GM23338 (cell line): Measurements from ENCODE around the gene PGAP3. TPM values are rescaled to one million over a fixed set of nuclear protein-coding genes. Genes with fewer than 3 reads are reported as not detected.

Experiments used
- ATAC-seq: fragments of 200-7000 bp; cut with Tn5 transposase; 3 replicates; pipeline ENCODE4 v1.9.1; 2020
- DNase-seq: peaks from one replicate; pipeline ENCODE4 v3.0.0-alpha.2; 2015; ENCODE audit warnings: low spot score
- H2AFZ ChIP-seq: fragments of 200-600 bp; sonication (generic); 2 replicates; pipeline ENCODE4 v1.8.0; 2016; ENCODE audit warnings: antibody characterized with exemption, mild to moderate bottlenecking, moderate library complexity
- H3F3A ChIP-seq: fragments of 200-600 bp; sonication (generic); replicated peaks from 2 replicates; pipeline ENCODE4 v1.8.0; 2017; ENCODE audit warnings: antibody characterized with exemption, mixed run types, low read depth
- H3K27ac ChIP-seq: fragments of 200-600 bp; sonication (generic); 2 replicates; pipeline ENCODE4 v1.6.1; 2016; ENCODE audit warnings: low read depth
- H3K27me3 ChIP-seq: fragments of 200-600 bp; sonication (generic); 2 replicates; pipeline ENCODE4 v1.8.0; 2016; ENCODE audit warnings: mild to moderate bottlenecking, mixed run types, moderate library complexity; ENCODE audit not compliant: insufficient read depth
- H3K36me3 ChIP-seq: fragments of 200-600 bp; sonication (generic); 2 replicates; pipeline ENCODE4 v1.8.0; 2016; ENCODE audit warnings: mild to moderate bottlenecking; ENCODE audit not compliant: insufficient read depth
- H3K4me1 ChIP-seq: fragments of 200-600 bp; sonication (generic); 2 replicates; pipeline ENCODE4 v1.8.0; 2016; ENCODE audit warnings: mild to moderate bottlenecking, moderate library complexity; ENCODE audit not compliant: insufficient read depth
- H3K4me2 ChIP-seq: fragments of 200-600 bp; sonication (generic); 2 replicates; pipeline ENCODE4 v1.7.1; 2017; ENCODE audit warnings: mixed run types
- H3K4me3 ChIP-seq: fragments of 200-600 bp; sonication (generic); 2 replicates; pipeline ENCODE4 v1.6.1; 2016; ENCODE audit warnings: mixed run types
- H3K79me2 ChIP-seq: fragments of 200-600 bp; sonication (generic); replicated peaks from 2 replicates; pipeline ENCODE4 v1.8.0; 2017; ENCODE audit warnings: mild to moderate bottlenecking; ENCODE audit not compliant: insufficient read depth
- H3K9me2 ChIP-seq: fragments of 200-600 bp; sonication (generic); 2 replicates; pipeline ENCODE4 v1.8.0; 2017; ENCODE audit not compliant: insufficient read depth
- H4K20me1 ChIP-seq: fragments of 200-600 bp; sonication (generic); replicated peaks from 2 replicates; pipeline ENCODE4 v1.8.0; 2017; ENCODE audit warnings: mild to moderate bottlenecking; ENCODE audit not compliant: insufficient read depth
- H3K27ac Mint-ChIP-seq: 2 replicates; pipeline ENCODE4 v1.8.0; 2020; ENCODE audit warnings: inconsistent platforms, mild to moderate bottlenecking, moderate library complexity, mixed read lengths
- H3K27me3 Mint-ChIP-seq: 3 replicates; pipeline ENCODE4 v1.8.0; 2022; ENCODE audit warnings: low read depth, mild to moderate bottlenecking, moderate library complexity, mixed read lengths, inconsistent platforms; ENCODE audit not compliant: insufficient read depth, poor library complexity
- H3K36me3 Mint-ChIP-seq: 3 replicates; pipeline ENCODE4 v1.8.0; 2021; ENCODE audit warnings: low read depth, mild to moderate bottlenecking, inconsistent platforms, moderate library complexity, mixed read lengths
- H3K4me1 Mint-ChIP-seq: 3 replicates; pipeline ENCODE4 v1.8.0; 2020; ENCODE audit warnings: mild to moderate bottlenecking, inconsistent platforms, mixed read lengths
- H3K4me3 Mint-ChIP-seq: 3 replicates; pipeline ENCODE4 v1.8.0; 2021; ENCODE audit warnings: moderate library complexity, mild to moderate bottlenecking, inconsistent platforms, mixed read lengths
- H3K9me3 Mint-ChIP-seq: 3 replicates; pipeline ENCODE4 v1.8.0; 2020; ENCODE audit warnings: moderate library complexity, mild to moderate bottlenecking, inconsistent platforms, mixed read lengths
- CREB1 ChIP-seq: fragments of 250-450 bp; sonication (Bioruptor Pico); IDR thresholded peaks from 2 replicates; pipeline ENCODE4 v1.5.0; 2020; ENCODE audit warnings: low read depth, mild to moderate bottlenecking, moderate library complexity
- CTCF ChIP-seq, 2 experiments: fragments of 200-600 bp in 1 of 2; sonication (generic) in 1 of 2; conservative IDR thresholded peaks; 2 replicates each; pipeline versions ENCODE4 v1.5.1 to v1.6.1; 2016 to 2017; ENCODE audit warnings: antibody characterized with exemption in 2 of 2, low read depth in 2 of 2, mild to moderate bottlenecking in 2 of 2, moderate library complexity in 1 of 2
- ETS1 ChIP-seq: IDR thresholded peaks from 2 replicates; pipeline ENCODE4 v1.6.1; 2016; ENCODE audit warnings: antibody characterized with exemption
- EZH2 ChIP-seq: fragments of 200-600 bp; sonication (generic); IDR thresholded peaks from one replicate; pipeline ENCODE4 v1.8.0; 2017; ENCODE audit warnings: antibody characterized with exemption, mild to moderate bottlenecking, low read depth; ENCODE audit not compliant: unreplicated experiment
- EZH2phosphoT487 ChIP-seq: fragments of 200-600 bp; sonication (generic); IDR thresholded peaks from one replicate; pipeline ENCODE4 v1.8.1; 2018; ENCODE audit warnings: antibody characterized with exemption; ENCODE audit not compliant: unreplicated experiment
- JUNB ChIP-seq: IDR thresholded peaks from one replicate; pipeline ENCODE4 v1.6.1; 2016; ENCODE audit warnings: antibody characterized with exemption; ENCODE audit not compliant: unreplicated experiment
- NANOG ChIP-seq: IDR thresholded peaks from 2 replicates; pipeline ENCODE4 v1.6.1; 2016; ENCODE audit warnings: antibody characterized with exemption, borderline replicate concordance
- POLR2AphosphoS5 ChIP-seq: IDR thresholded peaks from 2 replicates; pipeline ENCODE4 v1.6.1; 2016; ENCODE audit warnings: antibody characterized with exemption, low read depth
- REST ChIP-seq: IDR thresholded peaks from one replicate; pipeline ENCODE4 v1.6.1; 2018; ENCODE audit warnings: antibody characterized with exemption; ENCODE audit not compliant: unreplicated experiment
- STAT1 ChIP-seq: IDR thresholded peaks from one replicate; pipeline ENCODE4 v1.6.1; 2016; ENCODE audit warnings: antibody characterized with exemption; ENCODE audit not compliant: unreplicated experiment
- ZNF114 ChIP-seq: fragments of 250-450 bp; sonication (Bioruptor Pico); IDR thresholded peaks from 2 replicates; pipeline ENCODE4 v1.5.0; 2020; ENCODE audit warnings: mild to moderate bottlenecking, moderate library complexity
- ZNF331 ChIP-seq: fragments of 250-450 bp; sonication (Bioruptor Pico); IDR thresholded peaks from 2 replicates; pipeline ENCODE4 v1.5.0; 2020; ENCODE audit warnings: low read depth, mild to moderate bottlenecking, moderate library complexity
- ZNF462 ChIP-seq: fragments of 250-450 bp; sonication (Bioruptor Pico); IDR thresholded peaks from 2 replicates; pipeline ENCODE4 v1.5.0; 2020; ENCODE audit warnings: mild to moderate bottlenecking, moderate library complexity
- polyA plus RNA-seq: library from polyadenylated mRNA; unstranded; fragments of >200 nt; fragmentation: Nextera tagmentation; extraction: Ambion mirVana; gene quantifications from 2 replicates; pipeline ENCODE4 v1.2.1, GENCODE V29; 2016
- total RNA-seq: library from RNA; depleted of rRNA; stranded (reverse); fragments of >200 nt; shearing (Covaris generic); gene quantifications from 2 replicates; pipeline ENCODE4 v1.2.3, GENCODE V29; 2014

The PGAP3 gene
- total and polyA plus RNA-seq, 2 experiments from 2014 or later, result 7.0 to 10.7 TPM

- Mint-ChIP-seq H3K27me3 (peaks cover 16% of the 10 kb centered on the region), H3K36me3 (no peaks in the 10 kb centered on the region; the same call in 1 of the 3 replicates), H3K4me1 (peaks cover 70% of the 10 kb centered on the region), H3K9me3 (no peaks in the 10 kb centered on the region), H3K27ac (no peak overlapping the region), H3K4me3 (no peak overlapping the region; the same call in 2 of the 3 replicates)
- Histone ChIP-seq H3K4me1 (peaks cover 56% of the 10 kb centered on the region), H4K20me1 (peaks cover 22% of the 10 kb centered on the region), H2AFZ (no peak overlapping the region), H3K27me3 (no peaks in the 10 kb centered on the region), H3K9me2 (no peaks in the 10 kb centered on the region), H3K79me2 (peaks cover 81% of the 10 kb centered on the region), H3K4me3 (no peak overlapping the region), H3K27ac (no peak overlapping the region), H3K36me3 (no peaks in the 10 kb centered on the region), H3K4me2 (no peak overlapping the region), H3F3A (peaks cover 23% of the 10 kb centered on the region; the same call in 1 of the 2 replicates)
- ATAC-seq (no peak), DNase-seq (no peak)
- TF ChIP-seq REST, result no peak
- TF ChIP-seq ZNF331, result no peak
- no peak for TF ChIP-seq ZNF114 (CRISPR knock-in tag)
- TF ChIP-seq CTCF (conservative IDR thresholded peaks at IDR 0.05; ENCODE audit: low read depth in 2 of 2), result no peak
- TF ChIP-seq STAT1, result no peak
- no peak for TF ChIP-seq ZNF462 (CRISPR knock-in tag)
- TF ChIP-seq EZH2, result no peak
- no peak for TF ChIP-seq NANOG
- no peak for TF ChIP-seq ETS1
- TF ChIP-seq EZH2phosphoT487, result no peak
- no peak for TF ChIP-seq POLR2AphosphoS5
- TF ChIP-seq JUNB, result no peak
- no peak for TF ChIP-seq CREB1 (CRISPR knock-in tag)
Measured at GRCh38 chr17:39642291-39643074, 45.4 kb downstream of the PGAP3 start.
